Right lobe of liver (tissue), 6 donors: Measurements from ENCODE around the gene RDH8. TPM values are rescaled to one million over a fixed set of nuclear protein-coding genes. Genes with fewer than 3 reads are reported as not detected.

ENCODE experiments used
- ATAC-seq, 4 donors: fragments of 200-7000 bp; cut with Tn5 transposase; one replicate each; pipeline ENCODE4 v1.9.1; 2020; ENCODE audit warnings: mild to moderate bottlenecking in 4 of 4, moderate library complexity in 4 of 4
- DNase-seq, 3 donors: peaks; one replicate each; pipeline ENCODE4 v3.0.0-alpha.2; 2020
- H3K27ac ChIP-seq, 3 donors: fragments of 200-600 bp; one replicate each; pipeline ENCODE4 v1.8.0; 2022
- H3K27me3 ChIP-seq, 2 donors: fragments of 200-600 bp; one replicate each; pipeline ENCODE4 v1.8.0; 2022
- H3K36me3 ChIP-seq, 4 donors: fragments of 200-600 bp; sonication (generic) in 1 of 4; one replicate each; pipeline versions ENCODE4 v1.5.1 to v1.8.0; 2017 to 2022; ENCODE audit warnings: control low read depth in 1 of 4
- H3K4me1 ChIP-seq, 4 donors: fragments of 200-600 bp; sonication (generic) in 1 of 4; one replicate each; pipeline versions ENCODE4 v1.5.1 to v1.8.0; 2017 to 2022; ENCODE audit warnings: control low read depth in 1 of 4
- H3K4me3 ChIP-seq, 3 donors: fragments of 200-600 bp; one replicate each; pipeline ENCODE4 v1.8.0; 2022
- H3K9me3 ChIP-seq, 4 donors: fragments of 200-600 bp; sonication (generic) in 1 of 4; one replicate each; pipeline versions ENCODE4 v1.5.1 to v1.8.0; 2017 to 2022; ENCODE audit warnings: control low read depth in 1 of 4
- CTCF ChIP-seq, 4 donors: fragments of 200-600 bp in 3 of 4; fragments of 450-650 bp in 1 of 4; IDR thresholded peaks; one replicate each; pipeline versions ENCODE4 v1.5.1 to v1.8.0; 2016 to 2022; ENCODE audit warnings: antibody characterized with exemption in 4 of 4, mild to moderate bottlenecking in 2 of 4
- POLR2A ChIP-seq: fragments of 450-650 bp; IDR thresholded peaks from one replicate; pipeline ENCODE4 v1.6.1; 2017; ENCODE audit warnings: antibody characterized with exemption, mild to moderate bottlenecking
- WGBS: methylation state at CpG from one replicate; pipeline ENCODE4 v1.1.6; 2018; ENCODE audit warnings: low coverage, low lambda C conversion rate; ENCODE audit not compliant: insufficient coverage; ENCODE audit errors: missing lambda C conversion rate; 5-methylcytosine and 5-hydroxymethylcytosine counted together
- intact Hi-C, 2 donors: fragments of 100-400 bp; cut with DNase I; formaldehyde crosslinking; loops; one replicate each; pipeline versions ENCODE4 v1.11.2 to v1.14.1; 2022
- total RNA-seq, 6 experiments: library from RNA; depleted of rRNA in 2 of 6; stranded (reverse); fragments of >200 nt in 2 of 6; fragmentation: NEBNext Ultra II Directional in 3 of 6; extraction: Animal tissue kit (Norgen Biotek cat#: 25700) in 3 of 6; gene quantifications; one replicate each; pipeline versions ENCODE4 v1.1.0 to v1.2.4, GENCODE V29; 2016 to 2023
- donor health status: DM: no; HTN: yes; CAD: no.
- donor health status: DM: no; HTN: no; CAD: no.
- donor health status: DM: no; HTN: no; CAD: no.
- donor health status: DM: no; HTN: yes; CAD: no.
- donor health status: DM: no; HTN: yes; CAD: no.

The RDH8 gene
- total RNA-seq, 6 experiments from 2014 or later = not detected

GRCh38 chr19:10008184-10008765 is 5.0 kb upstream of the RDH8 start:
- Histone ChIP-seq H3K4me3 (no peak overlapping the region), H3K27ac (no peak overlapping the region), H3K36me3 (no peaks in the 10 kb centered on the region), H3K4me1 (no peaks in the 10 kb centered on the region), H3K9me3 (no peaks in the 10 kb centered on the region), H3K27me3 (no peaks in the 10 kb centered on the region)
- TF ChIP-seq POLR2A (no peak), CTCF (IDR thresholded peaks at IDR 0.05) (no peak)
- DNase-seq (no peak), ATAC-seq (no peak)
- intact Hi-C loops = no loop called here
- 48% methylated on average over 8 of the region's 11 CpGs for WGBS

GRCh38 chr19:10009714-10010224 is 3.5 kb upstream of the RDH8 start:
- intact Hi-C loops = no loop called here
- ATAC-seq = peak in 2 of 4 donors; percentile 2 to 6
- Histone ChIP-seq H3K27ac (no peak overlapping the region), H3K27me3 (no peaks in the 10 kb centered on the region), H3K9me3 (no peaks in the 10 kb centered on the region), H3K4me3 (peak overlapping the region; percentile 16 to 30 (median 27)), H3K36me3 (no peaks in the 10 kb centered on the region), H3K4me1 (no peaks in the 10 kb centered on the region)
- WGBS = 10% methylated on average over 16 of the region's 22 CpGs
- TF ChIP-seq POLR2A (no peak), CTCF (IDR thresholded peaks at IDR 0.05) (no peak)
- DNase-seq = no peak

- Histone ChIP-seq H3K27ac (no peak within 1 kb of the TSS), H3K27me3 (no peaks in the 10 kb centered on the region)
Observed at GRCh38 chr19:10010247-10010691, 3.0 kb upstream of the RDH8 start, which contains the start of gene COL5A3. Gene COL5A3 (minus strand): TSS chr19:10010504. CDS start chr19:10010385, 119 bp downstream.

GRCh38 chr19:10010939-10011338 is 2.3 kb upstream of the RDH8 start:
- intact Hi-C loops = no loop called here

More at GRCh38 chr19:10010247-10010691, 3.0 kb upstream of the RDH8 start, which contains the start of gene COL5A3:
- peak within 1 kb of the TSS; percentile 16 to 30 (median 27) for H3K4me3 ChIP-seq
- no peaks in the 10 kb centered on the region for H3K36me3 ChIP-seq
- intact Hi-C loops = no loop called here
- TF ChIP-seq POLR2A (no peak), CTCF (IDR thresholded peaks at IDR 0.05) (no peak)
- no peaks in the 10 kb centered on the region for H3K4me1 ChIP-seq
- H3K9me3 ChIP-seq = no peaks in the 10 kb centered on the region
- DNase-seq (peak in 2 of 3 donors; percentile 42 to 56), ATAC-seq (peak; percentile 59 to 81 (median 73))
- 0% methylated on average over 18 of the region's 38 CpGs for WGBS

More at GRCh38 chr19:10010939-10011338, 2.3 kb upstream of the RDH8 start:
- H3K9me3 ChIP-seq = no peaks in the 10 kb centered on the region
- no peaks in the 10 kb centered on the region for H3K36me3 ChIP-seq
- no peak overlapping the region for H3K4me3 ChIP-seq
- no peaks in the 10 kb centered on the region for H3K27me3 ChIP-seq
- DNase-seq (no peak), ATAC-seq (no peak)
- H3K4me1 ChIP-seq = no peaks in the 10 kb centered on the region
- no peak for TF ChIP-seq POLR2A
- TF ChIP-seq CTCF (IDR thresholded peaks at IDR 0.05) = no peak
- H3K27ac ChIP-seq = no peak overlapping the region
- 74% methylated on average over 8 of the region's 9 CpGs for WGBS
